H1 (cell line): Measurements from ENCODE around the gene CASZ1. TPM values are rescaled to one million over a fixed set of nuclear protein-coding genes. Genes with fewer than 3 reads are reported as not detected.
A peak's percentile ranks its signal among the peaks of the same experiment; 100 is the strongest.

Experiments
- CTCF ChIA-PET: fragments of 300-600 bp; sonication (Branson Sonifier 250); formaldehyde crosslinking; loops from one replicate; lab custom pipeline; 2021; ENCODE audit not compliant: partially characterized antibody; lab: Charles Lee
- POLR2A ChIA-PET: fragments of 300-600 bp; sonication (Branson Sonifier 250); formaldehyde crosslinking; loops from one replicate; lab custom pipeline; 2021; ENCODE audit warnings: inconsistent platforms; ENCODE audit not compliant: partially characterized antibody; lab: Charles Lee
- DNase-seq, 2 experiments: peaks; one replicate each; pipeline versions ENCODE4 v3.0.0 to v3.0.0-alpha.2; 2010 to 2022; ENCODE audit warnings: low spot score in 2 of 2, low read depth in 1 of 2, mixed read lengths in 1 of 2
- FAIRE-seq: peaks from 2 replicates; lab custom pipeline; 2011; peaks lifted over from hg19 to GRCh38; lab: Jason Lieb, UNC
- H2AFZ ChIP-seq: 2 replicates; pipeline ENCODE4 v1.8.1; 2012; ENCODE audit warnings: low read length, inconsistent platforms
- H2AK5ac ChIP-seq: 2 replicates; pipeline ENCODE4 v1.6.1; 2013; ENCODE audit warnings: low read depth, low read length
- H2BK120ac ChIP-seq: replicated peaks from 2 replicates; pipeline ENCODE3; 2013; ENCODE audit warnings: low read depth, low read length, inconsistent platforms
- H2BK12ac ChIP-seq: 2 replicates; pipeline ENCODE4 v1.6.1; 2013; ENCODE audit warnings: low read depth, low read length
- H2BK15ac ChIP-seq: 2 replicates; pipeline ENCODE4 v1.6.1; 2013; ENCODE audit warnings: low read length
- H2BK20ac ChIP-seq: 2 replicates; pipeline ENCODE4 v1.6.1; 2013; ENCODE audit warnings: low read length
- H2BK5ac ChIP-seq: 2 replicates; pipeline ENCODE4 v1.6.1; 2013; ENCODE audit warnings: low read depth, low read length
- H3K14ac ChIP-seq: 2 replicates; pipeline ENCODE4 v1.6.1; 2013; ENCODE audit warnings: inconsistent platforms; ENCODE audit not compliant: insufficient read length
- H3K18ac ChIP-seq: 2 replicates; pipeline ENCODE4 v1.6.1; 2013; ENCODE audit warnings: low read length; ENCODE audit errors: extremely low read depth
- H3K23ac ChIP-seq: 2 replicates; pipeline ENCODE4 v1.6.1; 2013; ENCODE audit warnings: inconsistent platforms; ENCODE audit not compliant: insufficient read length
- H3K23me2 ChIP-seq: 2 replicates; pipeline ENCODE4 v1.6.1; 2013; ENCODE audit warnings: low read depth, low read length
- H3K27ac ChIP-seq: 2 replicates; pipeline ENCODE4 v1.6.1; 2011; ENCODE audit warnings: low read depth, low read length, inconsistent platforms
- H3K27me3 ChIP-seq, 4 experiments: replicated peaks in 1 of 4; 1 replicate in 1 of 4; 2 replicates in 3 of 4; pipeline versions ENCODE4 v1.6.1 to v1.8.1; 2011 to 2013; ENCODE audit warnings: low read length in 3 of 4, mild to moderate bottlenecking in 3 of 4, inconsistent platforms in 2 of 4, mixed read lengths in 2 of 4, moderate library complexity in 1 of 4; ENCODE audit not compliant: control insufficient read depth in 3 of 4, insufficient read depth in 3 of 4; ENCODE audit errors: extremely low read depth in 1 of 4
- H3K36me3 ChIP-seq, 4 experiments: 2 replicates each; pipeline versions ENCODE4 v1.6.1 to v1.8.1; 2011 to 2013; ENCODE audit warnings: mild to moderate bottlenecking in 4 of 4, low read length in 3 of 4, moderate library complexity in 2 of 4, control low read depth in 1 of 4, inconsistent platforms in 1 of 4; ENCODE audit not compliant: insufficient read depth in 4 of 4, control insufficient read depth in 2 of 4
- H3K4ac ChIP-seq: replicated peaks from 2 replicates; pipeline ENCODE3; 2013; ENCODE audit warnings: low read length, low read depth, mixed read lengths, inconsistent platforms; ENCODE audit not compliant: insufficient read length
- H3K4me1 ChIP-seq, 4 experiments: replicated peaks in 1 of 4; 1 replicate in 1 of 4; 2 replicates in 3 of 4; pipeline versions ENCODE4 v1.6.1 to v1.8.1; 2011 to 2013; ENCODE audit warnings: low read length in 3 of 4, inconsistent platforms in 2 of 4, mixed read lengths in 1 of 4; ENCODE audit not compliant: insufficient read depth in 4 of 4, control insufficient read depth in 3 of 4
- H3K4me2 ChIP-seq, 2 experiments: 2 replicates each; pipeline versions ENCODE4 v1.6.1 to v1.8.1; 2011 to 2013; ENCODE audit warnings: low read depth in 2 of 2, low read length in 2 of 2, control low read depth in 1 of 2, inconsistent platforms in 1 of 2, mild to moderate bottlenecking in 1 of 2; ENCODE audit not compliant: insufficient read depth in 1 of 2
- H3K4me3 ChIP-seq, 4 experiments: fragments of 200-600, 300-600 bp in 1 of 4; sonication (generic), shearing (Covaris generic), sonication (Bioruptor Twin) in 1 of 4; 2 replicates each; pipeline versions ENCODE4 v1.5.1 to v1.8.1; 2011 to 2016; ENCODE audit warnings: low read length in 4 of 4, low read depth in 3 of 4, control low read depth in 2 of 4, inconsistent platforms in 2 of 4, mild to moderate bottlenecking in 2 of 4, mixed read lengths in 1 of 4, moderate library complexity in 1 of 4; ENCODE audit not compliant: insufficient read depth in 2 of 4; ENCODE audit errors: extremely low read depth in 1 of 4
- H3K56ac ChIP-seq: replicated peaks from 2 replicates; pipeline ENCODE3; 2013; ENCODE audit warnings: low read depth, mild to moderate bottlenecking, mixed read lengths, low read length, inconsistent platforms; ENCODE audit not compliant: insufficient read length
- H3K79me1 ChIP-seq: 2 replicates; pipeline ENCODE4 v1.6.1; 2013; ENCODE audit warnings: low read depth, low read length, control low read depth
- H3K79me2 ChIP-seq, 2 experiments: 2 replicates each; pipeline versions ENCODE4 v1.6.1 to v1.8.1; 2012 to 2013; ENCODE audit warnings: low read length in 2 of 2, mild to moderate bottlenecking in 2 of 2, inconsistent platforms in 1 of 2; ENCODE audit not compliant: insufficient read depth in 2 of 2, control insufficient read depth in 1 of 2
- H3K9ac ChIP-seq, 4 experiments: replicated peaks in 1 of 4; 1 replicate in 1 of 4; 2 replicates in 3 of 4; pipeline versions ENCODE4 v1.6.1 to v1.8.1; 2011 to 2013; ENCODE audit warnings: low read depth in 3 of 4, low read length in 3 of 4, control low read depth in 2 of 4, mild to moderate bottlenecking in 2 of 4, moderate library complexity in 2 of 4, inconsistent platforms in 1 of 4; ENCODE audit errors: extremely low read depth in 1 of 4
- H3K9me3 ChIP-seq, 2 experiments: 2 replicates each; pipeline versions ENCODE4 v1.6.1 to v1.8.1; 2012 to 2013; ENCODE audit warnings: mild to moderate bottlenecking in 2 of 2, moderate library complexity in 2 of 2, control low read depth in 1 of 2, inconsistent platforms in 1 of 2, low read depth in 1 of 2, low read length in 1 of 2, mixed read lengths in 1 of 2; ENCODE audit not compliant: insufficient read depth in 2 of 2
- H4K20me1 ChIP-seq, 2 experiments: replicated peaks in 1 of 2; 2 replicates each; pipeline versions ENCODE3 to v1.8.1; 2011 to 2013; ENCODE audit warnings: inconsistent platforms in 2 of 2, low read length in 2 of 2, mild to moderate bottlenecking in 1 of 2; ENCODE audit not compliant: insufficient read depth in 2 of 2, control insufficient read depth in 1 of 2
- H4K5ac ChIP-seq: 2 replicates; pipeline ENCODE4 v1.6.1; 2013; ENCODE audit warnings: low read length, low read depth, mixed read lengths, inconsistent platforms; ENCODE audit not compliant: insufficient read length
- H4K8ac ChIP-seq: 2 replicates; pipeline ENCODE4 v1.8.0; 2013; ENCODE audit warnings: mild to moderate bottlenecking, moderate library complexity, low read length, inconsistent platforms; ENCODE audit not compliant: insufficient read depth; ENCODE audit errors: extremely low read depth
- H4K91ac ChIP-seq: replicated peaks from 2 replicates; pipeline ENCODE3; 2013; ENCODE audit warnings: low read length, mixed read lengths, inconsistent platforms; ENCODE audit not compliant: insufficient read length
- BCL11A ChIP-seq, 2 experiments: IDR thresholded peaks; one replicate each; pipeline ENCODE4 v1.6.1; 2011; ENCODE audit warnings: low read depth in 2 of 2, low read length in 2 of 2, mild to moderate bottlenecking in 2 of 2
- CBX8 ChIP-seq: fragments of 300-800, 300-1000 bp; sonication (generic); IDR thresholded peaks from 2 replicates; pipeline ENCODE4 v1.7.1; 2016; ENCODE audit warnings: low read depth, low read length, borderline replicate concordance
- CEBPB ChIP-seq: IDR thresholded peaks from 2 replicates; pipeline ENCODE4 v1.6.1; 2012; ENCODE audit warnings: low read depth, low read length
- EP300 ChIP-seq, 2 experiments: IDR thresholded peaks; 1 replicate in 1 of 2; 2 replicates in 1 of 2; pipeline ENCODE4 v1.6.1; 2011 to 2012; ENCODE audit warnings: low read depth in 2 of 2, low read length in 2 of 2, mild to moderate bottlenecking in 2 of 2, borderline replicate concordance in 1 of 2, inconsistent platforms in 1 of 2, moderate library complexity in 1 of 2
- HDAC2 ChIP-seq, 2 experiments: fragments of 300-600 bp in 1 of 2; sonication (generic) in 1 of 2; IDR thresholded peaks; 2 replicates each; pipeline ENCODE4 v1.6.1; 2011 to 2012; ENCODE audit warnings: low read depth in 2 of 2, low read length in 2 of 2, mild to moderate bottlenecking in 2 of 2, moderate library complexity in 2 of 2, borderline replicate concordance in 1 of 2, inconsistent platforms in 1 of 2
- MAFK ChIP-seq: IDR thresholded peaks from 2 replicates; pipeline ENCODE4 v1.6.1; 2012; ENCODE audit warnings: low read depth, mild to moderate bottlenecking, improper control_type of control experiment, low read length
- POU5F1 ChIP-seq: IDR thresholded peaks from 2 replicates; pipeline ENCODE4 v1.6.1; 2011; ENCODE audit warnings: low read depth, mild to moderate bottlenecking, low read length, moderate library complexity
- SRF ChIP-seq: IDR thresholded peaks from 2 replicates; pipeline ENCODE4 v1.6.1; 2011; ENCODE audit warnings: mild to moderate bottlenecking, low read depth, low read length, moderate library complexity
- YY1 ChIP-seq: IDR thresholded peaks from 2 replicates; pipeline ENCODE4 v1.6.1; 2011; ENCODE audit warnings: low read depth, mild to moderate bottlenecking, low read length
- WGBS, 2 experiments: shearing (Covaris generic) in 1 of 2; methylation state at CpG; one replicate each; pipeline versions ENCODE4 v1.1.6 to v1.1.7; 2013 to 2015; ENCODE audit warnings: low lambda C conversion rate in 2 of 2, mixed read lengths in 2 of 2, inconsistent platforms in 1 of 2, low coverage in 1 of 2, missing lambda C conversion rate in 1 of 2; ENCODE audit not compliant: insufficient replicate concordance in 2 of 2, insufficient coverage in 1 of 2, insufficient read length in 1 of 2; ENCODE audit errors: extremely low coverage in 1 of 2, missing lambda C conversion rate in 1 of 2; 5-methylcytosine and 5-hydroxymethylcytosine counted together
- polyA plus RNA-seq, 7 experiments: library from polyadenylated mRNA; depleted of rRNA in 3 of 7; stranded (reverse) in 5 of 7; unstranded in 2 of 7; fragments of >200 nt in 5 of 7; fragments of 200-250 nt in 2 of 7; gene quantifications; 1 replicate in 5 of 7; 2 replicates in 1 of 7; 4 replicates in 1 of 7; pipeline versions ENCODE4 v1.2.1 to v1.2.3, GENCODE V29; 2011 to 2013; ENCODE audit warnings: missing spikeins in 2 of 7, mixed read lengths in 2 of 7
- total RNA-seq: library from RNA; stranded (reverse); fragmentation: NEBNext Ultra II Directional; extraction: Animal tissue kit (Norgen Biotek cat#: 25700); gene quantifications from 2 replicates; pipeline ENCODE4 v1.2.1, GENCODE V29; 2021
- TF ChIP-seq, protein P1 (sequence below): IDR thresholded peaks from 2 replicates; pipeline ENCODE4 v1.6.1; 2012; ENCODE audit warnings: low read length, inconsistent platforms

Gene CASZ1
- total and polyA plus RNA-seq, 2 of the 8 experiments (the other 6 are each of a cell fraction or from before 2014, with no cell fraction given), result 4.4 to 7.7 TPM

DNA sequence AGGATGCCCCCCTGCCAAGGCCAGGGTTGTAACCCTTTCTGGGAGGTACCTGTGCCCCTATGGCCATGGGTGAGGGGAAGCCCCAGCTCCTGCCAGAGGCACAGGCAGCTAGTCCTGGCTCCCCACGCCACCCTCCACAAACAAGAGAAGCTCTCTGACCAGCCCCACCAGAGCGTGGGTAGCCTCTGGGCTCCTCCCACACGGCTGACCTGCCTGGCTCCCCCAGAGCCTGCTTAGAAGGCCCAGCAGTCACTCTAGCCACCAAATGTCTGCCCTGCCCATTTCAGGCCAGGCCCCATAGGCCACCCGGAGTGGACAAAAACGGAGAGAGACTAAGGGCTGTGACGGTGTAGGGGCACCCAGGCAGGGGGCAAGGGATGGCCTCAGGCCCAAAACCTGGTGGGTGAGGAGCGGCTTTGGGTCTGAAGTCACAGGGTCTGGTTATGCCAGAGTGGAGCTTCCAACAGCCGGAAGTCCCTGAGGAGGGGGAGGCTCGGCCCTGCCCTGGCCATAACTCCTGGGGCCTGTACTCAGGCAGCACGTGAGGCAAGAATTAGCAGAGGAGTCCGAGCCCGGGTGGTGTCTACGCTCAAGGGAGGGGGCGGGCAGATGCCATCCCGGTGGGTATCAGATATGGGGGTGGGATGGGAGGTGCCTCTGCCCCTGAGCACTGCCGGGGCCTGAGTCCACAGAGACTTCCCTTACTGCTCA, 155.4 kb downstream of the CASZ1 start:
- H4K20me1 ChIP-seq, result peaks cover 0 to 7% of the 10 kb centered on the region in 2 experiments
- peaks cover 7 to 33% (median 27%) of the 10 kb centered on the region in 4 experiments for H3K27me3 ChIP-seq
- ChIA-PET CTCF (interaction anchor here (0.6 to 2.1 kb wide), 12 partner anchors 11 to 270 kb away, joined by 3 to 6 read pairs (median 3); no protein-coding TSS in a partner anchor), POLR2A (interaction anchor here (1.0 to 1.3 kb wide), 2 partner anchors 9 to 49 kb away, joined by 3 read pairs; no protein-coding TSS in a partner anchor)
- FAIRE-seq (no peak), DNase-seq (no peak)
- no peaks in the 10 kb centered on the region for H3K79me2 ChIP-seq
- H4K8ac ChIP-seq, result peak overlapping the region; percentile 36; the same call in 1 of the 2 replicates
- H3K56ac ChIP-seq, result peak overlapping the region; percentile 12
- H3K9ac ChIP-seq, result no peak overlapping the region
- H3K36me3 ChIP-seq, result no peaks in the 10 kb centered on the region
- no peak overlapping the region for H3K4me2 ChIP-seq
- H4K5ac ChIP-seq, result no peak overlapping the region
- no peak overlapping the region; the same call in 1 of the 2 replicates for H2BK12ac ChIP-seq
- H2BK120ac ChIP-seq, result no peak overlapping the region
- H2BK20ac ChIP-seq, result no peak overlapping the region
- no peak overlapping the region for H3K14ac ChIP-seq
- H3K4ac ChIP-seq, result peak overlapping the region; percentile 38
- no peak overlapping the region for H2AFZ ChIP-seq
- peaks cover 6% of the 10 kb centered on the region; the same call in 1 of the 2 replicates for H3K23me2 ChIP-seq
- H3K23ac ChIP-seq, result no peak overlapping the region
- no peak overlapping the region for H3K4me3 ChIP-seq
- no peaks in the 10 kb centered on the region for H3K9me3 ChIP-seq
- H2BK5ac ChIP-seq, result no peak overlapping the region; the same call in 1 of the 2 replicates
- no peak overlapping the region for H3K18ac ChIP-seq
- peaks cover 0 to 19% (median 7%) of the 10 kb centered on the region in 4 experiments; a peak in 6 of 7 replicates for H3K4me1 ChIP-seq
- peak overlapping the region; percentile 46; the same call in 1 of the 2 replicates for H2BK15ac ChIP-seq
- peak overlapping the region; percentile 42 for H4K91ac ChIP-seq
- WGBS, 2 experiments, result 90% methylated on average over 15 of the region's 16 CpGs; no CpG with 5 or more reads in 1 of the 2 experiments
- H2AK5ac ChIP-seq, result no peak overlapping the region
- no peak overlapping the region for H3K27ac ChIP-seq
- no peaks in the 10 kb centered on the region for H3K79me1 ChIP-seq
- no peak for TF ChIP-seq SRF
- TF ChIP-seq MAFK, result no peak
- no peak for TF ChIP-seq EP300 (IDR thresholded peaks at IDR 0.05; ENCODE audit: borderline replicate concordance in 1 of 2, low read depth in 2 of 2, low read length in 2 of 2)
- TF ChIP-seq HDAC2 (IDR thresholded peaks at IDR 0.05; ENCODE audit: borderline replicate concordance in 1 of 2, low read depth in 2 of 2, low read length in 2 of 2), result no peak
- no peak for TF ChIP-seq YY1
- TF ChIP-seq, protein P1, sequence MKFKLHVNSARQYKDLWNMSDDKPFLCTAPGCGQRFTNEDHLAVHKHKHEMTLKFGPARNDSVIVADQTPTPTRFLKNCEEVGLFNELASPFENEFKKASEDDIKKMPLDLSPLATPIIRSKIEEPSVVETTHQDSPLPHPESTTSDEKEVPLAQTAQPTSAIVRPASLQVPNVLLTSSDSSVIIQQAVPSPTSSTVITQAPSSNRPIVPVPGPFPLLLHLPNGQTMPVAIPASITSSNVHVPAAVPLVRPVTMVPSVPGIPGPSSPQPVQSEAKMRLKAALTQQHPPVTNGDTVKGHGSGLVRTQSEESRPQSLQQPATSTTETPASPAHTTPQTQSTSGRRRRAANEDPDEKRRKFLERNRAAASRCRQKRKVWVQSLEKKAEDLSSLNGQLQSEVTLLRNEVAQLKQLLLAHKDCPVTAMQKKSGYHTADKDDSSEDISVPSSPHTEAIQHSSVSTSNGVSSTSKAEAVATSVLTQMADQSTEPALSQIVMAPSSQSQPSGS, result no peak
- no peak for TF ChIP-seq POU5F1
- no peak for TF ChIP-seq CEBPB
- no peak for TF ChIP-seq BCL11A (IDR thresholded peaks at IDR 0.05; ENCODE audit: low read depth in 2 of 2, low read length in 2 of 2)
- TF ChIP-seq CBX8, result no peak
